ENCODE results near the gene LDHD.
A peak's percentile ranks its signal among the peaks of the same experiment; 100 is the strongest.

GRCh38 chr16:75148311-75149195 is 32.0 kb upstream of the LDHD start, which contains the start of gene ZFP1:
- TF ChIP-seq POLR2AphosphoS5 (IDR thresholded peaks at IDR 0.05; ENCODE audit: insufficient read depth in 1 of 2, low read depth in 1 of 2): peak; percentile 89 to 96
- TF ChIP-seq CTCF (IDR thresholded peaks at IDR 0.05): no peak

Data from vagina (tissue), 2 donors.